MV-4-11 (cell line): ENCODE results near the gene ANO9.

Source experiments
- DNase-seq: peaks from one replicate; lab custom pipeline; 2025; lab: John Stamatoyannopoulos, UW

Gene ANO9, protein sequence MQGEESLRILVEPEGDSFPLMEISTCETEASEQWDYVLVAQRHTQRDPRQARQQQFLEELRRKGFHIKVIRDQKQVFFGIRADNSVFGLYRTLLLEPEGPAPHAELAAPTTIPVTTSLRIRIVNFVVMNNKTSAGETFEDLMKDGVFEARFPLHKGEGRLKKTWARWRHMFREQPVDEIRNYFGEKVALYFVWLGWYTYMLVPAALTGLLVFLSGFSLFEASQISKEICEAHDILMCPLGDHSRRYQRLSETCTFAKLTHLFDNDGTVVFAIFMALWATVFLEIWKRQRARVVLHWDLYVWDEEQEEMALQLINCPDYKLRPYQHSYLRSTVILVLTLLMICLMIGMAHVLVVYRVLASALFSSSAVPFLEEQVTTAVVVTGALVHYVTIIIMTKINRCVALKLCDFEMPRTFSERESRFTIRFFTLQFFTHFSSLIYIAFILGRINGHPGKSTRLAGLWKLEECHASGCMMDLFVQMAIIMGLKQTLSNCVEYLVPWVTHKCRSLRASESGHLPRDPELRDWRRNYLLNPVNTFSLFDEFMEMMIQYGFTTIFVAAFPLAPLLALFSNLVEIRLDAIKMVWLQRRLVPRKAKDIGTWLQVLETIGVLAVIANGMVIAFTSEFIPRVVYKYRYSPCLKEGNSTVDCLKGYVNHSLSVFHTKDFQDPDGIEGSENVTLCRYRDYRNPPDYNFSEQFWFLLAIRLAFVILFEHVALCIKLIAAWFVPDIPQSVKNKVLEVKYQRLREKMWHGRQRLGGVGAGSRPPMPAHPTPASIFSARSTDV

DNA sequence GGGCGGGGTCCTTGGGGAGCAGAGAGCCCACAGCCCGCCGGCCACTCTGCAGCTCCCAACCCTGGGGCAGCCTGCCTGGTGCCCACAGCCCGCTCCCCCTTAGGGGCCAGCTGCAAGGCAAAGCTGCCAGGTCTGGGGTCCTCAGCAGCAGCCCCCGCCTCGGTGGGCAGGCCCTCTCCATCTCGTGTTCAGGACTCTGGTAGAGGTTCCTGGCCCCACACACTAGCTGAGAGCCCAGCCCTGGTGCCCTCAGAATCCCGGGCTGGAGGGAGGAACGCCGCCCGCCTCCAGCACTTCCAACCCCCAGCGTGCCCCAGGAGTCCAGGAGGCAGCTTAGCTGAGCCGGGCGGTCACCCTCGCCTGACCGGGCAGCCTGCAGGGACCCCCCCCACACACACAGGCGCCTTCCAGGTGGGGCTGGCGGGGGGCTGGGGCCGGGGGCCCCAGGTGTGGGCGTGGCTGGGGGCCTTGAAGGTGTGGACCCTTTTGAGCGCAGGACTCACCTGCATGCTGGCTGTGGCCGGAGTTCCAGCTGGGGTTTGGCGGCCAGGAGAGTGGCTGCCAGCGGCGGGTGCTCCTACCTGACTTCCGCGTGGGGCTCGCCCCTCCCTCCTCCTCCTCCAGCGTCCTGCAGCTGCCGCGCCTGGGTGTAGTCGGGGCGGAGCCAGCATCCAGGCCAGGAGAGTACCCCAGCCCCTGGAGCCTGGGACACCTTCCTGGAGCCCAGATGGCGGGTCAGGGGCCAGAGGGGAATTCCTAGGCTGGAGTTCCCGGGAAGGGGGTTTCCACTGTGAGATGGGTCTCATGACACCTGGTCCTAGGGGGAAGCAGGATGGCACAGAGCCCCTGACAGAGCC lies at the start of gene ANO9:
ANO9 (minus strand) TSS at position 594 of the 857 bp plus-strand sequence; CDS start at position 509, 85 bp downstream.
- no peak for DNase-seq

DNA sequence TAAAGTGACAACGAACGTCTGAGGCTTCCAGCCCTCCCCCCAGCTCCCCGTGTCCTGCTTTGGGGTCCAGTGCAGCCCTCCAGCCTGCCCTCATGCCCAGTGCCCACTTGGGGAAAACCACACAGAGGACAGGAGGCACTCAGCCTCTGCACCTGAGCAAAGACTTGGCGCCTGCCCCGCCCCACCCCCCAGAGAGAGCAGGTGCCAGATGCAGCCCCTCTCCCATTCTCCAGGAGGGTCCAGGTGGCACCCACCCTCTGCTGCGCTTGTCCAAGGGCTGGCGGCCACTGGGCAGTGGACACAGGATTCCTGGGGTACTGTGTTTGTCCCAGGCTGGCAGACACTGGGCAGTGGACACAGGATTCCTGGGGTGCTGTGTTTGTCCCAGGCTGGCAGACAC lies 49.5 kb upstream of the ANO9 start:
- DNase-seq = no peak

DNA sequence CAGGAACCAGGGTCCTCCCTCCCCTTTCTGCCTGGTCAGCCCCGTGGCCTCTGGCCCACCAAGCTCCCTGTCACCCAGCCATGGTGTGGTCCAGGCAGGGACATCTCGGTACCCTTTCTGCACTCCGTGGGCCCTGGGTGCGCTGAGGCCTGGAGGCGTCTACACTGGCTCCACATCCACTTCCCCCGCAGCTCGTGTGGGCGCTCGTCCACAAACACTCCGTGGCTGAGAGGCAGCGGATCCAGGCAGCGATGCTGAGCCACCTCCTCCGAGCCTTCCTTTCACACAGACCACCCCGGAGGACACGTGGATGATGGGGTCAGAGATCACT lies 49.1 kb upstream of the ANO9 start:
- DNase-seq = no peak

DNA sequence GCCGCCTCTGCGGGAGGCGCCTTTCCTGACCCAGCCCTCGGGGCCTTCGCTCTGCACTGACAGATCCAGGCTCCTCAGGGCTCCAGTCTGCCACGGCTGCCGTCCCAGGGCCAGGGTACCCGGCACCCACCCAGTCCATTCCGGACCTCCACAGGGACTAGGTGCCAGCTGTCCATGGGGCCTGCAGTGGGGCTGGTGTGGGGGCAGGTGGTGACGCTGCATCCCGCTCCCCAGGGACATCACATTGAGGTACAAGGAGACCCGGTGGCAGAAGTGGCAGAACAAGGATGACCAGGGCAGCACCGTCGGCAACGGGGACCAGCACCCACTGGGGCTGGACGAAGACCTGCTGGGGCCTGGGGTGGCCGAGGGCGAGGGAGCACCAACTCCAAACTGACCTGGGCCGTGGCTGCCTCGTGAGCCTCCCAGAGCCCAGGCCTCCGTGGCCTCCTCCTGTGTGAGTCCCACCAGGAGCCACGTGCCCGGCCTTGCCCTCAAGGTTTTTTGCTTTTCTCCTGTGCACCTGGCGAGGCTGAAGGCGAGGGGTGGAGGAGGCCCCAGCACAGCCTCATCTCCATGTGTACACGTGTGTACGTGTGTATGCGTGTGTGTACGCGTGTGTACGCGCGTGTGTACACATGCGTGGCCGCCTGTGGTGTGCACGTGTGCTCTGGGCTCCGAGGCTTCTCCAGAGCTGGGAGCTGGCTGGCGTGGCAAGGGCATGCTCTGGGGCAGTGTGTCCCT lies 48.5 kb upstream of the ANO9 start:
- no peak for DNase-seq

DNA sequence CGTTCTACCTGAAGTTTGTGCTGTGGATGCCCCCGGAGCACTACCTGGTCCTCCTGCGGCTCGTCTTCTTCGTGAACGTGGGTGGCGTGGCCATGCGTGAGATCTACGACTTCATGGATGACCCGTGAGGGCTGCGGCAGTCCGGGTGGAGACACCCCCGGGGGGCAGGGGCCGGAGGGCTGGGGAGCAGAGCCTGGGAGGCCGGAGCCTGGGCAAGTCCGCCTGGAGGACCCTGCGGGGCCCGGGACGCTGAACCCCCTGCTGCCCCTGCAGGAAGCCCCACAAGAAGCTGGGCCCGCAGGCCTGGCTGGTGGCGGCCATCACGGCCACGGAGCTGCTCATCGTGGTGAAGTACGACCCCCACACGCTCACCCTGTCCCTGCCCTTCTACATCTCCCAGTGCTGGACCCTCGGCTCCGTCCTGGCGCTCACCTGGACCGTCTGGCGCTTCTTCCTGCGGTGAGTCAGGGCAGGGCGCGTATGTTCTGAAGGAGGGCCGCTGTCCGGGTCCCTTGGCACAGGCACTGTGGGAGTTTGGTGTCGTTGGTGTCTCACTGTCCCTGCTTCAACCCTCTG lies 47.9 kb upstream of the ANO9 start:
- DNase-seq = no peak

DNA sequence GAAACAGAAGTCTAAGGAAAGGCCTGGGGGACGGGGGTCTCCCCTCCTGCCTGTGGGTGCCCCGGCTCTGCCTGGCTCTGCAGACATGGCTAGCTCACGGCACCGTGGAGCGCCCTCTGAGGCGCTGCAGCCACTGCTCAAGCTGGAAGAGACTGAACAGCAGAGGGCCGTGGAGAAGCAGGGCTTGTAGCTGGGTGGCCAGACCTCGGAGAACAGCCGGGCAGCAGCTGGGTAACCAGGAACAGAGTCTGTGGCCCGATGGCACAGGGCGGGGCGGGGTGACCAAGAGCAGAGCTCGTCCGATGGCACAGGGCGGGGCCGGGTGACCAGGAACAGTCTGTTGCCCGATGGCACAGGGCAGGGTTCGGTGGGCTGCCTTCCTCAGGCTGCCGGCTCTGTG lies 47.2 kb upstream of the ANO9 start:
- DNase-seq = no peak

DNA sequence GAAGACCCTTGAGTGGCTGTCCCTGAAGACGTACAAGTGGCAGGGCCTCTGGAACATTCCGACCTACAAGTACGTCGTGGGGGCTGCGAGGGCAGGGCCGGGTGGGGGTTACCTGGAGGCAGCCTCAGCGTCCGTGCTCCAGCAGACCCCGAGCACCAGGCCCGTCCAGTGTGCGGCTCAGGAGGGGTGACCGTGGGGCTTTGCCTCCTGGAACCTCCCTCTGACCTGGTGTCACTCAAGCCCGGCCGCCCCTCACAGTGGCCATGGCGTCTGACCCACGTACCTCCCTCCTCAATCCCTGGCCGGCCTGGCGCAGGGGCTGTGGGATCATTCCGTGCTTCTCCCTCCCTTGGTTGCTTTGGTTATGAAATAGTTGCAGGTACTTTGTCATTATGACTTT lies 46.8 kb upstream of the ANO9 start:
- no peak for DNase-seq

DNA sequence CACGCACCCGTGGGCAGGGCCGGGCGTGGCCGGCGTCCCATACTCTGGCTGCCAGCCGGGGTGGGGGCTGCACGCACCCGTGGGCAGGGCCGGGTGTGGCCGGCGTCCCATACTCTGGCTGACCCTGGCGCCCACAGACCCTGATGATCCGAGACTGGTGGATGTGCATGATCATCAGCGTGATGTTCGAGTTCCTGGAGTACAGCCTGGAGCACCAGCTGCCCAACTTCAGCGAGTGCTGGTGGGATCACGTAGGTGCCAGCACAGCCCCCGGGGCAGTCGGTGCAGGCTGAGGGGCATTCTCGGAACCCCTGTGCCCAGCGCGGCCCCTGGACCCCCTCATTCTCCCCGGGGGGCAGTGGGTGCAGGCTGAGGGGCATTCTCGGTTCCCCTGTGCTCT lies 46.3 kb upstream of the ANO9 start:
- no peak for DNase-seq

DNA sequence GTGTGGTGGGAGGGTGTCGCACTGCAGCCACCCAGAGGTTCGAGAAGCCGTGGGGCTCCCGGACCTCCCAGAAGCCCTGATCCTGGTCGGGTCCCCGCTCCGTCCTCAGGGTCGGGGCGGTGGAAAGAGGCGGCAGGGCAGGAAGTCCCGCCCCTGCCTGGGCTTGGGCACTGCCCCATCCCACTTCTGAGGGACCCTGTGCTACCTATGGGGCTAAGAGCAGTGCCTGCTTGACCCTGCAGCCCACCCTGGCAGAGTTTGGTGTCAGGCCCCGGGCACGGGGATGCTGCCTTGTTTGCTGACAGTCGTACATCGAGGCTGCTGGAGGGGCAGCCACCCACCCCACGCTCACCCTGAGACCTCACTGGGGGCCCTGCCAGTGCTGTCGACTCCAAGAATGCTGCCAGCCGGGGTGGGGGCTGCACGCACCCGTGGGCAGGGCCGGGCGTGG lies 45.8 kb upstream of the ANO9 start:
- no peak for DNase-seq

DNA sequence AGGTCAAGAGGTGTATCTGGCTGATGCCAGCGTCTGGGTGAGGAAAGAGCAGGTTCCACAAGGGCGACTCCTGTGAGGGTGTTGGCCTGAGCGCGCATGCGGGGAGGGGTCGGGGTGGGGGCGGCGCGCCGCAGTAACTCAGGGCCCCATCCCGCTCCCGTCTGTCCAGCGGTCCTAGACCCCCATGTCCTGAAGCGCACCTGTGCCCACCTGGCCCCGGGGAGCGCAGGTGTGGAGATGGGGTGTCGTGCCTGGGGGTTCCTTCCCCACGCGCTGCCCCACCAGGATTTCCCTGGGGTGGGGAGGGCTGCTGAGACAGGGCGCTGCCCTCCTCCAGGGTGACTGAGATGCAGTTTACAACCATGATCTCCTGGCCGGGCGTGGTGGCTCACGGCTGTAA lies 44.4 kb upstream of the ANO9 start:
- DNase-seq = no peak

DNA sequence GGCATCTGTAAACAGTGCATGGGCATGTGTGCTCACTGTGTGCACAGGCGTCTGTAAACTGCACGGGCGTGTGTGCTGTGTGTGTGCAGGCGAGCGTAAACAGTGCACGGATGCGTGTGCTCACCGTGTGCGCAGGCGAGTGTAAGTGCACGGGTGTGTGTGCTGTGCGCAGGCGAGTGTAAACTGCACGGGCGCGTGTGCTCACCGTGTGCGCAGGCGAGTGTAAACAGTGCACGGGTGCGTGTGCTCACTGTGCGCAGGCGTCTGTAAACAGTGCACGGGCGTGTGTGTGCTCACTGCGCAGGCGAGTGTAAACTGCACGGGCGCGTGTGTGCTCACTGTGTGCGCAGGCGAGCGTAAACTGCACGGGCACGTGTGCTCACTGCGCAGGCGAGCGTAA lies 42.8 kb upstream of the ANO9 start:
- no peak for DNase-seq

DNA sequence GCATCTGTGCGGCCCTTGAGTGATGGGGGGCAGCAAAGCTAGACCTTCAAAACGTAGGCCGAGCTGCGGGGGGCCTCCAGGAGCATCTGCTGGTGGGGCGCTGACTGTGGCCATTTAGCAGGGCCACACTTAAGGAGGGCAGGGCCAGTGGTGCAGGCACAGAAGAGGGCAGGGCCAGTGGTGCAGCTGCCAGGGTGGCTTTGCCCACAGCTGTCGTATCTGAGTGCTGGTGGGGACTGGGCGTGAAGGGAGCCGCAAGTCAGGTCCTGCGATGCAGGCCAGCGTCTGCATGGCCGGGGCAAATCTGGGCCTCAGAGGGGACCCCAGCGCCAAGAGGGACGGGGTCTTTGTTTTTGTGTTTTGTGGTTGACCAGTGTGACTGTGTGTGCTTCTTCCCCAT lies 37.5 kb upstream of the ANO9 start:
- no peak for DNase-seq

DNA sequence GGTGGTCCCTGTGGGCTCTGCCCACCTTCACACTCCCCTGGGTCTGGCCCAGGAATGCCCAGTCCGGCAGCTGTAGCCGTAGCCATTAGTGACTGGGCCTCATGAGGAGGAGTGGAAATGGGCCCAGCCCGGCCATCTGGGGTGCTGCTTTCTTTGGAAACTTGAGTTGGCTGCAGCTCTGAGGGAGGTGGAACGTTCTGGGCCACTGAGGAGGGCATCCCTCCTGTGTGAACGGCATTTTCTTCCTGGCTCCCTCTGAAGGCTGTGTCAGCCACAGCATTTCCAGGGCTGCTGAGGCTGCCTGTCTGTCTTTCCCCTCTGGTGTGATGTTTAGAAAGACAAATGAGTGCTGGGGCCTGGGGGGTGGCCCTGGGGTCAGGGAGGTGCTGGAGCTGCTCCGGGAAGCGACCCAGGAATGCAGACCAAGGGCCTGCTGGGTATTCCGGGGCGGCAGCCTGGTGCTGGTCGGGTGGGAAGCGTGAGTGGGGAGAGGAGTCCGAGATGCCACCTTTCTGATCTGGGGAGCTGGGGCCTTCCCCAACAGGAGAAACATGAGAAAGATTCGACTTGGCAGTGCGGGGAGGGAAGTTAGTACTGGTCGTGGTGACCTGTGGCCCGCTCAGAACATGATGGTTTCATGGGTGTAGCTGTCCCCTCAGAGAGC lies 35.4 kb upstream of the ANO9 start:
- no peak for DNase-seq

DNA sequence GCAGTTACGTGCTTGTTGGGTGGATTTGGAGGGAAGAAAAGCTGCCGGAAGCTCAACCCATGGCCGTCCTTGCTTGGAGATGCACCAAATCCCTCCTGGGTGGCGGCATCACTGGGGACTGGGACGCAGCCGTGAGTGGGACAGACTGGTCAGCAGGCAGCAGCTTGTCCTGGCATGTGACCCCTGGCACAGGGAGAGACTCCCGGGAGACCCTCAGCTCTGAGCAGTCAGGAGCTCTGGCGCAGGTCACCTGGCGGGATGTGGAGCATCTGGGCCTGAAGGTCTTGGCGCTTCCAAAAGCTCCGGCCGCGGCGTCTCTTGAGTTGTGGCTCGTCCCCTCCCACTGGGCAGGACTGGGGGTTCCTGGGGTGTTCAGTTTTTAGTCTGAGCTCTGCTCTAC lies 34.6 kb upstream of the ANO9 start:
- no peak for DNase-seq

DNA sequence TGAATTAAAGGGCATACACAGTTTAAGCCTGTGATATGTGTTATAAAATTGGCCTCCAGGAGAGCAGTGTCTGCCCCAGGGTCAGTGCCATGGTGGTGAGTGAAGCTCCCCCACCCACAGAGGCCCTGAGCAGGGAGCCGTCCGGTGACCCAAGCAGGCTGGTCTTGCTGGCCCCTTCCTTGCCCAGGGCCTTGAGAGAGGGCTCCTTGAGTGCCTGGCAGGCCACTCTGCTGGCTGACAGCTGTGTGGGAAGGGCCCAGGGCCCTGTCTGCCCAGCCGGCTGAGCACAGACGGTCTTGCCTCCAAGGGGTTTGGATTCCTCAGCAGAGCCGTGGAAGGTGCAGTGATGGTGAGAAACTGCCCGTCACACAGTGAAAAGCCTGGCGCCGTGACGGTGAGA lies 34.1 kb upstream of the ANO9 start:
- DNase-seq = no peak

DNA sequence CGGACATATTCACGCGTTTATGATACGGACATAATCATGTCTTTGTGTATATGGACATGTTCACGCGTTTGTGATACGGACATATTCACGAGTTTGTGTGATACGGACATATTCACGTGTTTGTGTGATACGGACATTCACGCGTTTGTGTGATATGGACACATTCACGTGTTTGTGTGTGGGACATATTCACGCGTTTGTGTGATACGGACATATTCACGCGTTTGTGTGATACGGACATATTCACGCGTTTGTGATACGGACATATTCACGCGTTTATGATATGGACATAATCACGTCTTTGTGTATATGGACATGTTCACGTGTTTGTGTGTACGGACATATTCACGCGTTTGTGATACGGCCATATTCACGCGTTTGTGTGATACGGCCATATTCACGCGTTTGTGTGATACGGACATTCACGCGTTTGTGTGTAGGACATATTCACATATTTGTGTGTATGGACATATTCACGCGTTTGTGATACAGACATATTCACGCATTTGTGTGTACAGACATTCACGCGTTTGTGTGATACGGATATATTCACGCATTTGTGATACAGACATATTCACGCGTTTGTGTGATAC lies 33.2 kb upstream of the ANO9 start:
- DNase-seq = no peak

DNA sequence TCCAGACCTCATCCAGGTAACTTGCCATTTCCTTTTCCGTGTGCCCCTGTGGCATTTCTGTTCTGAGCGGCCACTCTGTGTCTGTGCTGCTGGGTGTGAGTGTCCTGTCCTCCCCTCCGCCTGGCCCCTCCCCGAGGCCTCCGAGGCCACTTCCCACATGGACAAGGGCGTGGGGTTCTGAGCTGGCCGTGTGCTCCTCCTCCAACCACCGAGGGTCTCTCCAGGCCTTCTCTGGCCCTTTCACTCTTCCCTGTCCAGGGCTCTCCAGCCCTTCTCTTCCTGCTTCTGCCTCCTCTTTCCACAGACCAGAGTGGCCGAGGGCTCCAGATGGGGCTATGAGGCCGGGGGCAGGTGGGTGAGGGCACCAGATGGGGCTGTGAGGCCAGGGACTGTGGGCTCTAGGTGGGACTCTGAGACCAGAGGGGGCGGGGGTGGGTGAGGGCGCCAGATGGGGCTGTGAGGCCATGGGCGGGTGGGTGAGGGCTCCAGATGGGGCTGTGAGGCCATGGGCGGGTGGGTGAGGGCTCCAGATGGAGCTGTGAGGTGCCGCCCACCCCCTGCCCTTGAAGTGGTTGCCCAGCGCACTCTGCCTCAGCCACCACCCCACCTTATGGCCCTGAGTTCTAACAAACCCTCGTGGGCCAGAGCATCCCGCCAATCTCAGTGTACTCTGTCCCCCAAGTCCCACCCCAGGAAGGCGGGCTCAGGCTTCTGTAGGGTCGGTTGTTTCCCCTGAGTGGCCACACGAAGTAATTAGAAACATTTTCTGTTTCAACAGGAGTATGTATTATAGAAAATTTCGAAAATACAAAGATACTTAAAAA lies 32.4 kb upstream of the ANO9 start:
- no peak for DNase-seq

DNA sequence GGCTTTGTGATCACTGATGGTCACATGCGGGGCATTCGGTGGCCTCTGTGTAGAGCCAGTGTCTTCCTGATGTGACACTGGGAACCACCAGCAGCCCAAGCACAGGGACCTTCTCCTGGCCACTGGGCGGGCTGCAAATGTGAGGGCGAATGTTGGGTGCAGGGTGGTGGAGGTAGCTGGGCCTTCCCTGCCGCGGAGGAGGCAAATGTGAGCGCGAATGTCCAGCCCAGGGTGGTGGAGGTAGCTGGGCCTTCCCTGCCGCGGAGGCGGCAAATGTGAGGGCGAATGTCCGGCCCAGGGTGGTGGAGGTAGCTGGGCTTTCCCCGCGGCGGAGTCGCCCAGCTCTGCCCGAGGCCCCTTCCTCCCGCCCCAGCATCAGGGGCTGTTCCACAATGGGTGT lies 31.6 kb upstream of the ANO9 start:
- no peak for DNase-seq

DNA sequence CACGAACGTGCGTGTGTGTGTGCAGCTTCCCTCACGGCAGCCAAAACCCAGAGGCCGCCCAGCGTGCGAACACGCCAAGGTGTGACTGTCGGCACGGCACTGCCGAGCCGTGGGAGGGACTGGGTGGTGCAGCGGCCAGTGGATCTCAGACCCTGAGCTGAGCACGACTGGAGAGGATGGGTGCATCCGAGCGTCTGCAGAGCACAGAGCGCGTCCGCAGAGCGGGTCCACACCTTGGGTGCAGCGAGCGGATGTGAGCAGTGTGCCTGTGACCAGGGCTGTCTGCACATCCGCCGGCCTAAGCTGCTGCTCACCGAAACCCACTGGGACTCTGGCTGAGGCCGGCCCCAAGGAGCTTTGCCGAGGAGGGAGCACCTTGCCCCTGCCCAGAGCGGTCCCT lies 31.0 kb upstream of the ANO9 start:
- DNase-seq = no peak

DNA sequence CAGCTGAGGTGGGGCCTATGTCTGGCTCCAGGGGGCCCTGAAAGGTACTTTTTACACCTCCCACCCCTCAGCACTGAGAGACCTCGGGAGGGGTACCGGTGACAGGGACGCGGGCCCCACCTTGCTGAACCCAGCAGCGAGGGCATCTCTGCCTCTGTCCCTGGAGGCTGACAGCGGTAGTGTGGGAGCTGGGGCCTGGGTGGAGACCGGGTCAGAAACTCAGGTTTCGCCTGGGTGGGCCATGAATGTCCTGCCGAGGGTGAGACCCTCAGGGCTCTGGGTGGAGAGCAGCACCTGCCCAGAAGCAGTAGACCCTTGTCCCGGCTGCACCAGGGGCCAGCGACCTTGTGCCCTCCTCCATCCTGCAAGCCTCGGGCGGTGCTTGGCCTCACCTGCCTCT lies 30.5 kb upstream of the ANO9 start:
- DNase-seq = no peak
